Activated CD8-positive, alpha-beta memory T cell treated with anti-CD3 and anti-CD28 coated beads for 48 hours (primary cell): ENCODE data around the gene REPIN1.

ENCODE experiments used
- DNase-seq, 3 experiments: peaks; one replicate each; pipeline ENCODE4 v3.0.0-alpha.2; 2020; ENCODE audit warnings: low read depth in 2 of 3, low spot score in 2 of 3

Gene REPIN1

GRCh38 chr7:150404805-150405583, 36.4 kb downstream of the REPIN1 start:
- DNase-seq, result peak; percentile 40 to 72 (median 59)

GRCh38 chr7:150405584-150406311, 37.1 kb downstream of the REPIN1 start:
- DNase-seq, result no peak

GRCh38 chr7:150406312-150406566, 37.6 kb downstream of the REPIN1 start:
- DNase-seq, result no peak

DNA sequence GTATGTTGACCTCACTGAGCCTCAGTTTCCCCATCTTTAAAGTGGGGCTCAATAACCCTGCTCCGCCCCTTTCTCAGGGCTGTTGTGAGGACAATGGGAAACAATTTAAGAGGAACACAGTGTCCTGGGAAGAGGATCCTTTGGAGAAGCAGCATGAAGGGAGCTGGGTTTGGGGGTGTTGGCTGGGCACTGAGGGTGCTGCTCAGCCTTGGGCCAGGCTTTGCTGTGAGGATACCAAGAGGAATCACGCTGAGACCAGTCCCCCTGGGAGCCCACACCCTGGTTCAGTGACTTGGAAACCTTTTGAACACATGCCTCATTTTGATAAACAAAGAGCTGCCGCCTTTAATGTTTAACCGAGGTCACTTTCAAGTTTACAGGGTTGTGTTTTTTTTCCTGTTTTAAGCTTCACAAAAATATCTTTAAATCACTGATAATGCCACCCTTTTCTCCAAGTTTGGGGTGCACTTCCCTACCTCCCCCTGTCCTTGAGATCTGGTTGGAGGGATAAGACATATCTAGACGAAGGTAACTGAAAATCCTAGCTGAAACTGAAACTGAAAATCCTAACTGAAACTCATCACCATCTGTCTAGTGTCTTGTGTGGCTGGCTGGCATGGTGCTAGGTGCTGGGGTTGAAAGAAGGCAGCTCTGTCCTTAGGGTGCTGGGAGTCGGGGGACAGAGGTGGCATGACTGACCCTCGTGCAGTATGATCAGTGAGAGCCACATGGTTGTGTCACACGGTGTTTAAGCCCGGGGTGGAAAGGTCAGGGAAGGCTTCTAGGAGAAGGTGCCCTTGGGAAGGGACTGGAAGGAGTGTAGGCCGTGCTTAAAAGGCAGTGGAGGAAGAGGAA, 38.2 kb downstream of the REPIN1 start:
- DNase-seq, result no peak

DNA sequence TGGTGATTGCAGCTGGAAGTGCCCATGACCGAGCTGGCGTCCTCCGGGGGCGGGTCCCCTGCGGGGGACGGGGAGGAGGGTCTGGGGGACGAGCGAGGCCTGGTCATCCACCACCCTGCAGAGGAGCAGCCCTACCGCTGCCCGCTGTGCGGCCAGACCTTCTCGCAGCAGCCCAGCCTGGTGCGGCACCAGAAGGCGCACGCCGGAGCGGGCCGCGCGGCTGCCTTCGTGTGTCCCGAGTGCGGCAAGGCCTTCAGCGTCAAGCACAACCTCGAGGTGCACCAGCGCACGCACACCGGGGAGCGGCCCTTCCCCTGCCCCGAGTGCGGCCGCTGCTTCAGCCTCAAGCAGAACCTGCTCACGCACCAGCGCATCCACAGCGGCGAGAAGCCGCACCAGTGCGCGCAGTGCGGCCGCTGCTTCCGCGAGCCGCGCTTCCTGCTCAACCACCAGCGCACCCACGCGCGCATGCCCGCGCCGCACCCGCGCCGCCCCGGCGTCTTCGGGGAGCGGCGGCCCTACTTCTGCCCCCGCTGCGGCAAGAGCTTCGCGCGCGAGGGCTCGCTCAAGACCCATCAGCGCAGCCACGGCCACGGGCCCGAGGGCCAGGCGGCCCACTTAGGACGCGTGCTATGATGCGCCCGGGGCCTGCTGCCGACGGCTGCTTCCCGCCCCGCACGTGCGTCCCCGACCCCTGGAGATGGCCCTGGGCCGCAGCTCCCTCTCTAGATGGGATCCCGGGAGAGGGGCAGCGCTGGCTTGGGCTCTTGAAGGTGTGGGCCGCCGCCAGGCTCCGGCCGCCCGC, 39.2 kb downstream of the REPIN1 start:
- no peak for DNase-seq

DNA sequence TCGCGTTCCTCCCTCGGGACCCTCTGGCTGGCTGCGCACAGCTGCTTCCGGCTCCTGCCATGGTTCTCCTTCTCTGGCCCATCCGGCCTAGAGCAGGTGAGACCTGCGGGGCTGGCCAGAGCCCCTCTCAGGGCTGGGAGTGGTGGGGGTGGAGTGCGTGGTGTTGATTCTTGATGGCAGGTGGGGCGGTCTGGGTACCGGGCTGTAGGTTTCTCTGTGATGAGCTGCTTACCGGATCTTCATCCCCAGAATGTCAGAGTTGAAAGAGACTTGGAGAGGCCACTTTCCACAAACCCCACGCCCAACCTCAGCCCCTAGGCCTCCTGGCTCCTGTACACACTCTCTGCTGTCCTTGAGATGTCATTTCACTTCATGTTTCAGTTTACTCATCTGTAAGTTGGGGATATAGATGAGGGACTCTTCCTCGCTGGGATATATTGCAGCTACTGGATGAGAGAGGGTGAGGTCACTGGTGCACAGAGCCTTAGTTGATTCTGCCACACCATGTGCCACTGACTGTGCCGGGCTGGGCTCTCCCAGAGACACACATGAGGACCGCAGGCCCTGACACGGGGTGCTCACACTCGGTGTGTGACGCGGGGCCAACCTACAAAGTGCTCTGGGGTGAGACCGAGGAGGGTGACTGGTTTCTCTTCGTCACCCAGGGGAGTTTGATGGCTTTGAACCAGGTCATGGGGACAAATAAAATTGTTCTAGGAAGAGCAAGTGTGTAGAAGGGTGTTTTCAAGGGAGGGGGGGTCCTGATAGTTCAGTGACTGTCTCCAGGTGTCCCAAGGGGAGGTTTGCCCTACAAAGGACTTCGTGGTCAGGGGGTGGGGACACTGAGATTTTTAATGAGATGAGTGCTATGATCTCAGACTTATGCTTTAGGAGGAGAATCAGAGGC, 40.0 kb downstream of the REPIN1 start:
- no peak for DNase-seq

DNA sequence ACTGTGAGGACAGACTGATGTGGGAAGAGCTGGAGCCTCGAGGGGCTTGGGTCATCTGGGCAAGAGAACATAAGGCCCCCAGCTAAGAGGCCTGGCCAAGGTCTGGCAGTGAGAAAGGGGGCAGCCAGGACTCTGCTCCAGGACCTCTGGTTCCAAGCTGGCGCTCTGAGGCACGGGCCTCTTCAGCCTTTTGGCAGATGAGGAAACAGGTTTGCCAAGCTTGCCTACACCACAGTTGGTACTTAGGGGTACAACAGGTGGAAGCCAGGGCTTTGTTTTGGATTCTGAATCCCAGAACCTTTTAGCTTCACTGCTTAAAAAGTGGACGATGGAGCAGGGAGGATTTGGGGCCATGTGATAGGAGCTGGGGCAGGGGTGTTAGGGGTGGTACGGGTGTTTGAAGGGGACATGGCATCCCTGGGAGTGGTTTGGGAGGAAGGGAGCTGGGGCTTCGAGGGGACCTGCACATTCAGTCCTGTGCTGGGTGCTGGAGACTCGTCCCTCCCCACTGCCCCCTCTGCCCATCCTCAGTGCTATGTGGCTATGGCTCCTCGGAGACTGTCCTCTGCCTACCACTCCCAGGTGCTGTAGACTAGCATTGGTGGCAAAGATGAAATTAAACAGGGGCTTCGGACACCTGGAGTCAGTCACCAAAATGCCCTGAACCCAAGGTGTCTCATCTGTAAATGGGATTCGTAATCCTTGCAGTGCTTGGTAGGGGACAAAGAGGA, 40.8 kb downstream of the REPIN1 start:
- no peak for DNase-seq

GRCh38 chr7:150410131-150410530, 41.5 kb downstream of the REPIN1 start:
- no peak for DNase-seq

DNA sequence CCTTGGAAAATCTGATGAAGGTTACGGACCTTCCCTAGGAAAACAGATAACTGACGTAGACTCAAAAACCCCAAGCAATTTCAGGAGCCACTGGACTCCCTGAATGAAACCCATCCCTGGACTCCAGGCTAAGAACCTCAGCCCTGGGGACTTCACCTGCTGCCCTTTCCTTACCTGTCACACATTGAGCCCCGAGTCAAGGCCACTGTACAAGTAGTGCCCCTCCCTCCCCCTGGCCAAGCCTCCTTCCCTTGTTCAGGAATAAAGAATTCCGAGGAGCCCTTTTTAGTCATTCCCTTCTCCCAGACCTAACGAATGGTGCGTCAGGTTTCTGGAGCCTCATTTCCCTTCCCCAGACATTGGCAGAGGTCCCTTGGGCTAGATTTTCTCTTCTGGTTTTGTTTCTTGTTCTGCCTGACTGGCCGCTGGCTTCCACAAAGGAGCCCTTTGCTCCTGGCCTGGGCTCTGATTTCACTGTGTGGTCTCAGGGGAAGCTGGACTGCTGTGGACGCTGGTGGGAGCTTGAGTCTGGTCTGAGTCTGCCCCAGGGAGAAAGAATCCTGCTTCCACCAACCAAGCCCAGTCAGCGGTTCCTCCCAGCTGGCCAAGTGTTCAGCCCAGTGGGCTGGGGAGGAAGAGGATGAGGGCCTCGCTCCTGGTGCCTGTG, 42.2 kb downstream of the REPIN1 start:
- no peak for DNase-seq

DNA sequence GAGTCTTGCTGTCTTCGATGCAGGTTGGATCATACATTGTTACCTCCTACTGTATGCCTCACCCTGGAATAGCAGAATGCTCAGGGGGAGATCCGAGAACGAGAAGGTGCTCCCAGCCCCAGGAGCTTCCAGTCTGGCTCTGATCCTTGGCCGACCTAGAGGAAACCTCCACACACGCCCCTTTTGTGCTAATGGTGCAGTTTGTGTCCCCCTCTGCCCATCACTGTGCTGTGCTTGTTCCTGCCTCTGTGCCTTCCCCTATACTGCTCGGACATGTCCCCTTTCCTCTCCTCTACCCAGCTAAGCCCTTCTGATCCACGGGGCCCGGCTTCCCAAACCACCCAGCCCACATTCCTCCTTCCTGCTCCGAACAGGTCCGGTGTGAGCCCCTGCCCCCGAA, 43.0 kb downstream of the REPIN1 start:
- DNase-seq, result no peak

DNA sequence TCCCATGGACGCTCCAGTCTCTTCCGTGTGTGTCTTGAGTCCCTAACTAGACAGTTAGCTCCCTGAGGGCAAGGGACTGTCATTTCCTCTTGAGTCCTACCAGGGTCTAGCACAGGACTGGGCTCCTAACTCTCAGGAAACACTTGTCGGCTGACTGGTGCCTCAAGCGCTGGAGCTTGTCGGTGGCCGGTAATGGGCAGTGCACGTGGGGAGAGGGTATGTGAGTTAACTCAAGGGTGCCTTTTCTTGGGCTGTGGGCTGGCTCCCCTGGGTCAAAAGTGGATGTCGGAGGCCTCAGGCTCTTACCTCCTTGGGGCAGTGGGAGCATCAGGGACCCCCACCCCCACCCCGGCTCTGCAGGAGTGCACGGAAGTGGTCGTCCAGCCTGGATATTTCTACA, 43.4 kb downstream of the REPIN1 start:
- DNase-seq, result no peak

- no peak for DNase-seq
Measured at GRCh38 chr7:150412518-150413488, 44.2 kb downstream of the REPIN1 start.

GRCh38 chr7:150413640-150414081, 45.0 kb downstream of the REPIN1 start:
- DNase-seq, result no peak

DNA sequence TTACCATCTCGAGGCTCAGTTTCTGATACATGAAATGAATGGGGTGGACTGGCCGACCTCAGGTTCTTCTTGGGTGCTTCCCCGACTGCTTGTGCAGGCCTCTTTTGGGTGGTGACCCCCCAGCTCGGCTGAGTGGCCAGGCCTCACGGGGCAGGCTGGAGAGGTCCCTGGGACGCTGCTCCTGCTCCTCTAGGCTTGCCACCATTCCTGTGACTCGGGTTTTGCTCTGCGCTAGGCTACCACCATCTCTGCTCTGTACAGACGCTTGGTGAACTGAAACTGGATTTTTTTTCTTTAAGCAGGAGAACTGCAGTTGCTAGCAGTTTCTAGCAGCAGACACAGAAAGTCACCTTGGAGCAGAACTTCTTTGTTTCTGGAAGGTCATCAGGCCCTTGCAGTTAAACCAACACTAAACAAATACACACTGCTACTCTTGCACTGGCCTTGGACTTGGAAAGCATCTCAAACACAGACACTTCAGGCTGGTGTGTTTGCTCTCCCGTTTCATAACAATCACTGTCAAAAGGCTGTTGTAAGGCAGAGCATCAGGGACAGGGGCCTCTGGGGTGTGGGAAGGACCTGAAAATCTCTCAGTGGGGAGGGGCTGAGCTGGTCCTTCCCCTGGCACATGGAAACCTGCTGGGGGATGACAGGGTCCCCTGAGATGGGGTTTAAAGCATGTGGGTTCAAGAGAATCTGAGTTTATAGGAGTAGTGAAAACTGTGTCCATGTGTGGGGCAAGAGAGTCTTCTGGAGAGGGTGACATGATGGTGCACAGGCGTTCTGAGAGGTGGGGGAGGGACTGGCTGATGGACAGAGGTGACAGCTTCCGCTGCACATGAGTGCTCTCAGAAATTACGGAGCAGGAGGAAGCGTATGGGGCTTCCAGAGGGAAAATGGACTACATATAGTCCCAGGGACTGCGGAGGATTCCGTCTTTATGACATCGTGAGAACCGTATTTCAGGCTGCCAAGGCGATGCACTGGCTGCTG, 46.8 kb downstream of the REPIN1 start:
- no peak for DNase-seq

GRCh38 chr7:150417239-150417638, 48.6 kb downstream of the REPIN1 start:
- DNase-seq, result no peak

DNA sequence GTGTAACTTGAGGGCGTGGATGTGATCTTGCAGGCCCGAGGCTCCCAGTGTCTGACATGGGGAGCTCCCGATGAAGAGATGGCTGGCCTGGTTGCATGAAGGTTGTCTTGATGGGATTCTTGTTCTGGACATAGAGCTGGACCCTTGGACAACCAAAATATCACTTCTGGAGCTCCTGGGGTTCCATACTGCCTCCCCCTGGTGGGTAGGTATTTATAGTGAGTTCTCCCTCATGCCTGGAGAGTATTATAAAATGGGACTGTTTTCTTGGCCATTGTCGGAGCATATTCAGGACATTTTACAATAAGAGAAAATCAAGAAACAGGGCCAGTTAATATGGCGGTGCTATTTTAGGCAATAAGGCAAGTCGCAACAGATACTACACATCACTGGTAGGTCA, 49.2 kb downstream of the REPIN1 start:
- no peak for DNase-seq
